Endothelial cell of umbilical vein (primary cell): ENCODE data around the gene ZDHHC9. TPM values are rescaled to one million over a fixed set of nuclear protein-coding genes. Genes with fewer than 3 reads are reported as not detected.

Experiments used
- BruUV-seq: library from RNA; stranded (reverse); fragments of 400-500 nt; replicated peaks from 2 replicates; lab custom pipeline; 2021; lab: Mats Ljungman, UMichigan
- CTCF ChIA-PET: fragments of 300-600, 350-600 bp; sonication (Branson Sonifier 250); formaldehyde crosslinking; loops from one replicate; lab custom pipeline; 2021; ENCODE audit warnings: antibody characterized with exemption, inconsistent platforms; lab: Charles Lee
- POLR2A ChIA-PET: fragments of 300-600, 350-600 bp; sonication (Branson Sonifier 250); formaldehyde crosslinking; loops from one replicate; lab custom pipeline; 2021; ENCODE audit warnings: antibody characterized with exemption, inconsistent platforms; lab: Charles Lee
- DNase-seq: peaks from one replicate; pipeline ENCODE4 v3.0.0-alpha.2; 2011; ENCODE audit warnings: low read depth, low spot score
- FAIRE-seq: peaks from 2 replicates; lab custom pipeline; 2011; peaks lifted over from hg19 to GRCh38; lab: Jason Lieb, UNC
- H2AFZ ChIP-seq: 2 replicates; pipeline ENCODE4 v1.6.0; 2012; ENCODE audit warnings: low read depth, low read length, control low read depth, inconsistent platforms
- H3K27ac ChIP-seq: 2 replicates; pipeline ENCODE4 v1.5.1; 2011; ENCODE audit warnings: low read depth, mild to moderate bottlenecking, control low read depth, low read length, moderate library complexity; ENCODE audit not compliant: insufficient read depth
- H3K27me3 ChIP-seq, 2 experiments: 2 replicates each; pipeline versions ENCODE4 v1.6.0 to v1.6.1; 2011; ENCODE audit warnings: low read length in 2 of 2, mixed read lengths in 1 of 2; ENCODE audit not compliant: control insufficient read depth in 2 of 2, insufficient read depth in 2 of 2
- H3K36me3 ChIP-seq, 2 experiments: 2 replicates in 1 of 2; 3 replicates in 1 of 2; pipeline ENCODE4 v1.5.1; 2011; ENCODE audit warnings: low read length in 2 of 2, mild to moderate bottlenecking in 1 of 2, moderate library complexity in 1 of 2; ENCODE audit not compliant: control insufficient read depth in 2 of 2, insufficient read depth in 2 of 2; ENCODE audit errors: extremely low read depth in 1 of 2
- H3K4me1 ChIP-seq: 3 replicates; pipeline ENCODE4 v1.5.1; 2011; ENCODE audit warnings: mild to moderate bottlenecking, low read length; ENCODE audit not compliant: control insufficient read depth, insufficient read depth; ENCODE audit errors: extremely low read depth
- H3K4me2 ChIP-seq: 2 replicates; pipeline ENCODE4 v1.6.1; 2011; ENCODE audit warnings: low read length, control low read depth, mixed read lengths; ENCODE audit not compliant: insufficient read depth
- H3K4me3 ChIP-seq, 3 experiments: fragments of 200-600 bp in 1 of 3; sonication (generic), shearing (Covaris generic) in 1 of 3; replicated peaks in 1 of 3; 2 replicates each; pipeline ENCODE4 v1.5.1; 2011 to 2016; ENCODE audit warnings: control low read depth in 3 of 3, low read length in 3 of 3, mild to moderate bottlenecking in 2 of 3, inconsistent platforms in 1 of 3, low read depth in 1 of 3, moderate library complexity in 1 of 3; ENCODE audit not compliant: insufficient read depth in 1 of 3
- H3K79me2 ChIP-seq: 2 replicates; pipeline ENCODE4 v1.6.0; 2012; ENCODE audit warnings: low read length, inconsistent platforms; ENCODE audit not compliant: control insufficient read depth, insufficient read depth
- H3K9ac ChIP-seq: replicated peaks from 2 replicates; pipeline ENCODE3; 2011; ENCODE audit warnings: low read length, control low read depth; ENCODE audit not compliant: insufficient read depth; ENCODE audit errors: extremely low read depth
- H3K9me1 ChIP-seq: replicated peaks from 3 replicates; pipeline ENCODE4 v1.6.0; 2011; ENCODE audit warnings: mild to moderate bottlenecking, low read length; ENCODE audit not compliant: control insufficient read depth, insufficient read depth; ENCODE audit errors: extremely low read depth
- H3K9me3 ChIP-seq: replicated peaks from 2 replicates; pipeline ENCODE4 v1.5.1; 2012; ENCODE audit warnings: low read length, inconsistent platforms; ENCODE audit not compliant: control insufficient read depth, insufficient read depth
- H4K20me1 ChIP-seq: replicated peaks from 2 replicates; pipeline ENCODE3; 2011; ENCODE audit warnings: mild to moderate bottlenecking, low read length; ENCODE audit not compliant: control insufficient read depth, insufficient read depth; ENCODE audit errors: extremely low read depth
- EZH2 ChIP-seq: IDR thresholded peaks from 2 replicates; pipeline ENCODE4 v1.6.1; 2012; ENCODE audit warnings: borderline replicate concordance, low read depth, mild to moderate bottlenecking, moderate library complexity, low read length, inconsistent platforms; ENCODE audit not compliant: severe bottlenecking
- FOS ChIP-seq: IDR thresholded peaks from 2 replicates; pipeline ENCODE4 v1.6.1; 2011; ENCODE audit warnings: mild to moderate bottlenecking, low read length, moderate library complexity, borderline replicate concordance; ENCODE audit not compliant: insufficient read depth
- GATA2 ChIP-seq: IDR thresholded peaks from 2 replicates; pipeline ENCODE4 v1.7.0; 2011; ENCODE audit warnings: low read depth, mild to moderate bottlenecking, moderate library complexity, mixed read lengths, low read length; ENCODE audit not compliant: insufficient read length, insufficient read depth
- JUN ChIP-seq: IDR thresholded peaks from 2 replicates; pipeline ENCODE4 v1.6.1; 2011; ENCODE audit warnings: borderline replicate concordance, low read depth; ENCODE audit not compliant: insufficient read length, insufficient read depth
- MYC ChIP-seq: IDR thresholded peaks from one replicate; pipeline ENCODE4 v1.6.1; 2011; ENCODE audit warnings: mild to moderate bottlenecking, low read depth, low read length
- POLR2A ChIP-seq: IDR thresholded peaks from 2 replicates; pipeline ENCODE4 v1.6.1; 2012; ENCODE audit warnings: low read depth, mild to moderate bottlenecking, control low read depth, low read length
- POLR2AphosphoS5 ChIP-seq: IDR thresholded peaks from 2 replicates; pipeline ENCODE4 v1.6.1; 2012; ENCODE audit warnings: low read depth, mild to moderate bottlenecking, control low read depth, low read length, moderate library complexity; ENCODE audit not compliant: insufficient read depth
- dilution Hi-C: fragments of 300-500 bp; cut with MboI; formaldehyde crosslinking; loops from one replicate; pipeline ENCODE4 v1.15.0; 2019; ENCODE audit warnings: low sequenced_read_pairs; ENCODE audit not compliant: extremely low pct_ligation_motif_present
- intact Hi-C: fragments of 100-400 bp; cut with micrococcal nuclease; formaldehyde crosslinking; loops from one replicate; pipeline ENCODE4 v1.10.0; 2022
- polyA plus RNA-seq, 4 experiments: library from polyadenylated mRNA; depleted of rRNA in 3 of 4; stranded (reverse) in 3 of 4; unstranded in 1 of 4; fragments of >200 nt; gene quantifications; 2 replicates each; pipeline versions ENCODE4 v1.2.1 to v1.2.3, GENCODE V29; 2011 to 2012; ENCODE audit warnings: missing spikeins in 1 of 4
- total RNA-seq: library from RNA; stranded (reverse); gene quantifications from 2 replicates; pipeline ENCODE4 v1.2.3, GENCODE V29; 2021
- TF ChIP-seq, protein P1 (sequence below): IDR thresholded peaks from 2 replicates; pipeline ENCODE4 v1.6.1; 2011; ENCODE audit not compliant: insufficient read depth, insufficient read length
- TF ChIP-seq, protein P2 (sequence below), 2 donors: IDR thresholded peaks; 1 replicate in 1 of 2; 2 replicates in 1 of 2; pipeline ENCODE4 v1.5.1; 2011; ENCODE audit warnings: low read length in 2 of 2, mild to moderate bottlenecking in 2 of 2, moderate library complexity in 2 of 2, control low read depth in 1 of 2, inconsistent platforms in 1 of 2, low read depth in 1 of 2; ENCODE audit not compliant: insufficient read depth in 1 of 2; ENCODE audit errors: extremely low read depth in 1 of 2

Gene ZDHHC9
- total and polyA plus RNA-seq, 2 donors (not counting 3 experiments of a cell fraction or from before 2014, with no cell fraction given): 27.4 to 33.6 TPM

DNA sequence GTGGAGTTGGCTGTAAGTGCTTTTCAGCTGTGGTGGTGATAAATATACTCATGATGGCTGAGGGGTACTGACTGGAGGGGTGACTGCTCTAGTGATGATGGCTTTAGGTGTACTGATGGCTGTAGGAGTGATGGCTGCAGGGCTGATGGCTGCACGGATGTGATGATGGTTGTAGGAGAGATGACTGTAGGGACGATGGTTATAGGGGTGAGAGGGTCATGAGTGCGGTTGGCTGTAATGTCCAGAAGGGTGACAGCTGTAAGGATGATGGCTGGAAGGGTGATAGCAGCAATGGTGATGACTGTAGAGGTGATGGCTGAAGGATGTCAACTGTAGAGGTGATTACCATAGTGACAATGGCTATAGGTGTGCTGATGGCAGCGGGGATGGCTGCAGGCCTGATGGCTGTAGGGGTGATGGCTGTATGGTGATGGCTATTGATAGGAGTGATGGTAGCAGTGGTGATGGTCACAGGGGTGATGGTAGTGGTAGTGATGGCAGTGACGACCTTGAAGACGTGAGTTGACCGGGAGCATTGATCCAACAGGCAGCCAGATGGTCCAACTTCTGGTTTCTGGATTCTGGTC lies 64.5 kb downstream of the ZDHHC9 start:
- BruUV-seq: no TSS peak
- Histone ChIP-seq H4K20me1 (no peaks in the 10 kb centered on the region), H3K79me2 (no peaks in the 10 kb centered on the region), H3K27ac (no peak overlapping the region), H3K4me1 (peaks cover 14% of the 10 kb centered on the region), H3K4me3 (no peak overlapping the region), H3K9ac (no peak overlapping the region), H3K27me3 (no peaks in the 10 kb centered on the region), H2AFZ (no peak overlapping the region), H3K9me3 (no peaks in the 10 kb centered on the region), H3K4me2 (no peak overlapping the region), H3K9me1 (no peaks in the 10 kb centered on the region), H3K36me3 (no peaks in the 10 kb centered on the region)
- dilution Hi-C loops: no loop called here
- intact Hi-C loops: no loop called here
- no peak for DNase-seq
- ChIA-PET CTCF (no interaction called here), POLR2A (no interaction called here)
- no peak for FAIRE-seq
- TF ChIP-seq POLR2AphosphoS5 (no peak), FOS (no peak), JUN (no peak), GATA2 (no peak), POLR2A (no peak), EZH2 (no peak), MYC (no peak)
- TF ChIP-seq, protein P1, sequence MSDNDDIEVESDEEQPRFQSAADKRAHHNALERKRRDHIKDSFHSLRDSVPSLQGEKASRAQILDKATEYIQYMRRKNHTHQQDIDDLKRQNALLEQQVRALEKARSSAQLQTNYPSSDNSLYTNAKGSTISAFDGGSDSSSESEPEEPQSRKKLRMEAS: no peak
- TF ChIP-seq, protein P2, sequence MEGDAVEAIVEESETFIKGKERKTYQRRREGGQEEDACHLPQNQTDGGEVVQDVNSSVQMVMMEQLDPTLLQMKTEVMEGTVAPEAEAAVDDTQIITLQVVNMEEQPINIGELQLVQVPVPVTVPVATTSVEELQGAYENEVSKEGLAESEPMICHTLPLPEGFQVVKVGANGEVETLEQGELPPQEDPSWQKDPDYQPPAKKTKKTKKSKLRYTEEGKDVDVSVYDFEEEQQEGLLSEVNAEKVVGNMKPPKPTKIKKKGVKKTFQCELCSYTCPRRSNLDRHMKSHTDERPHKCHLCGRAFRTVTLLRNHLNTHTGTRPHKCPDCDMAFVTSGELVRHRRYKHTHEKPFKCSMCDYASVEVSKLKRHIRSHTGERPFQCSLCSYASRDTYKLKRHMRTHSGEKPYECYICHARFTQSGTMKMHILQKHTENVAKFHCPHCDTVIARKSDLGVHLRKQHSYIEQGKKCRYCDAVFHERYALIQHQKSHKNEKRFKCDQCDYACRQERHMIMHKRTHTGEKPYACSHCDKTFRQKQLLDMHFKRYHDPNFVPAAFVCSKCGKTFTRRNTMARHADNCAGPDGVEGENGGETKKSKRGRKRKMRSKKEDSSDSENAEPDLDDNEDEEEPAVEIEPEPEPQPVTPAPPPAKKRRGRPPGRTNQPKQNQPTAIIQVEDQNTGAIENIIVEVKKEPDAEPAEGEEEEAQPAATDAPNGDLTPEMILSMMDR (IDR thresholded peaks at IDR 0.05; ENCODE audit: extremely low read depth in 1 of 2, insufficient read depth in 1 of 2, low read depth in 1 of 2, low read length in 2 of 2): no peak
